K562 (cell line): ENCODE results near the gene RNLS. TPM values are rescaled to one million over a fixed set of nuclear protein-coding genes. Genes with fewer than 3 reads are reported as not detected.

Experiments
- ATAC-seq: fragments of 200-7000 bp; cut with Tn5 transposase; 3 replicates; pipeline ENCODE4 v1.9.1; 2020; ENCODE audit warnings: moderate library complexity
- BruUV-seq: library from RNA; stranded (reverse); fragments of 400-500 nt; replicated peaks from 2 replicates; lab custom pipeline; 2021; lab: Mats Ljungman, UMichigan
- CTCF ChIA-PET: fragments of 300-600 bp; formaldehyde crosslinking; extraction: SDS; loops from one replicate; lab custom pipeline; 2021; ENCODE audit warnings: low intra/inter-chr PET ratio; lab: Yijun Ruan, JAX
- POLR2A ChIA-PET: fragments of 300-600, 350-650 bp; sonication (Branson Sonifier 250); formaldehyde crosslinking; extraction: SDS; loops from one replicate; lab custom pipeline; 2021; ENCODE audit warnings: antibody characterized with exemption, inconsistent platforms; lab: Yijun Ruan, JAX
- DNase-seq, 4 experiments: peaks; one replicate each; pipeline versions ENCODE4 v3.0.0 to v3.0.0-alpha.2; 2011 to 2018; ENCODE audit warnings: low spot score in 3 of 4, mixed read lengths in 3 of 4; ENCODE audit errors: extremely low read depth in 1 of 4
- FAIRE-seq: peaks from 2 replicates; lab custom pipeline; 2011; peaks lifted over from hg19 to GRCh38; lab: Jason Lieb, UNC
- H2AFZ ChIP-seq: 2 replicates; pipeline ENCODE4 v1.6.0; 2011; ENCODE audit warnings: low read depth, low read length, control low read depth, inconsistent platforms
- H3K27ac ChIP-seq: fragments of 200-600 bp; 3 replicates; pipeline ENCODE4 v1.8.0; 2011; ENCODE audit warnings: low read depth, mild to moderate bottlenecking, control low read depth, inconsistent platforms, low read length, moderate library complexity, mixed read lengths; ENCODE audit errors: extremely low read depth
- H3K27me3 ChIP-seq, 2 experiments: fragments of 300-600 bp in 1 of 2; 2 replicates in 1 of 2; 3 replicates in 1 of 2; pipeline versions ENCODE4 v1.6.0 to v1.8.0; 2011; ENCODE audit warnings: inconsistent platforms in 2 of 2, low read length in 2 of 2, mild to moderate bottlenecking in 1 of 2, mixed read lengths in 1 of 2, moderate library complexity in 1 of 2; ENCODE audit not compliant: control insufficient read depth in 2 of 2, insufficient read depth in 2 of 2
- H3K36me3 ChIP-seq: fragments of 300-600 bp; 3 replicates; pipeline ENCODE4 v1.8.0; 2011; ENCODE audit warnings: mild to moderate bottlenecking, low read length, inconsistent platforms; ENCODE audit not compliant: control insufficient read depth, insufficient read depth
- H3K4me1 ChIP-seq, 2 experiments: fragments of 200-600 bp in 1 of 2; replicated peaks in 1 of 2; 2 replicates in 1 of 2; 3 replicates in 1 of 2; pipeline versions ENCODE4 v1.5.1 to v1.8.0; 2011; ENCODE audit warnings: inconsistent platforms in 2 of 2, low read length in 2 of 2, mild to moderate bottlenecking in 1 of 2, mixed read lengths in 1 of 2, moderate library complexity in 1 of 2; ENCODE audit not compliant: control insufficient read depth in 2 of 2, insufficient read depth in 2 of 2
- H3K4me2 ChIP-seq: 2 replicates; pipeline ENCODE4 v1.6.1; 2011; ENCODE audit warnings: low read length, control low read depth, inconsistent platforms, mixed read lengths; ENCODE audit not compliant: insufficient read depth
- H3K4me3 ChIP-seq: fragments of 200-600 bp; sonication (generic), shearing (Covaris generic); 2 replicates; pipeline ENCODE4 v1.5.1; 2016; ENCODE audit warnings: control low read depth, inconsistent platforms
- H3K79me2 ChIP-seq: fragments of 200-600 bp; 3 replicates; pipeline ENCODE4 v1.8.0; 2011; ENCODE audit warnings: low read length, inconsistent platforms; ENCODE audit not compliant: control insufficient read depth, insufficient read depth
- H3K9ac ChIP-seq, 2 experiments: 2 replicates each; pipeline versions ENCODE4 v1.6.0 to v1.6.1; 2011; ENCODE audit warnings: low read depth in 2 of 2, low read length in 2 of 2, control low read depth in 1 of 2, inconsistent platforms in 1 of 2, mild to moderate bottlenecking in 1 of 2, mixed read lengths in 1 of 2; ENCODE audit not compliant: insufficient read depth in 1 of 2
- H3K9me1 ChIP-seq: one replicate; pipeline ENCODE4 v1.6.0; 2011; ENCODE audit warnings: inconsistent platforms, mild to moderate bottlenecking, low read length, moderate library complexity; ENCODE audit not compliant: control insufficient read depth, insufficient read depth
- H3K9me3 ChIP-seq: replicated peaks from 2 replicates; pipeline ENCODE4 v1.5.1; 2011; ENCODE audit warnings: low read depth, low read length, inconsistent platforms; ENCODE audit not compliant: control insufficient read depth, insufficient read depth
- H4K20me1 ChIP-seq: replicated peaks from 2 replicates; pipeline ENCODE4 v1.6.1; 2011; ENCODE audit warnings: low read length, inconsistent platforms, mixed read lengths; ENCODE audit not compliant: control insufficient read depth, insufficient read depth
- EZH2 ChIP-seq: IDR thresholded peaks from 2 replicates; pipeline ENCODE4 v1.6.1; 2012; ENCODE audit warnings: low read depth, mild to moderate bottlenecking, inconsistent platforms, low read length, borderline replicate concordance
- HDAC3 ChIP-seq: fragments of 450-650 bp; IDR thresholded peaks from 2 replicates; pipeline ENCODE4 v1.6.1; 2018; ENCODE audit warnings: borderline replicate concordance, mild to moderate bottlenecking, moderate library complexity; ENCODE audit not compliant: partially characterized antibody
- MEF2D ChIP-seq: conservative IDR thresholded peaks from 2 replicates; pipeline ENCODE4 v1.6.1; 2016; ENCODE audit warnings: low read depth, missing genetic modification characterization, missing compliant biosample characterization
- NBN ChIP-seq: fragments of 450-650 bp; IDR thresholded peaks from 2 replicates; pipeline ENCODE4 v1.6.1; 2016; ENCODE audit warnings: low read depth, mild to moderate bottlenecking
- PHF20 ChIP-seq: fragments of 450-650 bp; IDR thresholded peaks from 2 replicates; pipeline ENCODE4 v1.6.1; 2018; ENCODE audit not compliant: partially characterized antibody
- PTRF ChIP-seq: fragments of 450-650 bp; IDR thresholded peaks from 2 replicates; pipeline ENCODE4 v1.6.1; 2016; ENCODE audit warnings: mild to moderate bottlenecking, missing genetic modification characterization, missing compliant biosample characterization
- SAFB2 ChIP-seq: fragments of 200-400 bp; formaldehyde crosslinking; IDR thresholded peaks from 2 replicates; pipeline ENCODE4 v1.6.1; 2018; ENCODE audit warnings: borderline replicate concordance, low read length, low read depth, moderate library complexity; ENCODE audit not compliant: severe bottlenecking
- SMARCA5 ChIP-seq: fragments of 450-650 bp; IDR thresholded peaks from 2 replicates; pipeline ENCODE4 v1.6.1; 2016
- SP2 ChIP-seq: IDR thresholded peaks from 2 replicates; pipeline ENCODE4 v1.6.1; 2011; ENCODE audit warnings: mild to moderate bottlenecking, low read depth, low read length, moderate library complexity; ENCODE audit not compliant: poor library complexity, severe bottlenecking; ENCODE audit errors: extremely low read depth
- ZNF140 ChIP-seq: fragments of 250-450 bp; sonication (Bioruptor Pico); IDR thresholded peaks from 2 replicates; pipeline ENCODE4 v1.8.0; 2021; ENCODE audit warnings: moderate library complexity, mild to moderate bottlenecking, inconsistent platforms
- ZNF77 ChIP-seq: fragments of 250-450 bp; sonication (Bioruptor Pico); IDR thresholded peaks from 2 replicates; pipeline ENCODE4 v1.5.0; 2020
- WGBS: fragments of 100-300 bp; shearing (Covaris generic); methylation state at CpG from one replicate; pipeline ENCODE4 v1.1.6; 2016; ENCODE audit warnings: low coverage, mixed read lengths; ENCODE audit not compliant: insufficient coverage; ENCODE audit errors: missing lambda C conversion rate; 5-methylcytosine and 5-hydroxymethylcytosine counted together
- in situ Hi-C: fragments of 300-500 bp; cut with MboI; formaldehyde crosslinking; loops from 4 replicates; pipeline ENCODE4 v1.15.0; 2018; ENCODE audit warnings: inconsistent platforms, mixed read lengths
- intact Hi-C: fragments of 100-400 bp; cut with micrococcal nuclease; formaldehyde crosslinking; loops from 2 replicates; pipeline ENCODE4 v1.14.2; 2022
- polyA plus RNA-seq, 8 experiments: library from polyadenylated mRNA; depleted of rRNA in 4 of 8; stranded (reverse) in 5 of 8; unstranded in 3 of 8; fragments of >200 nt; fragmentation: Nextera tagmentation in 2 of 8; fragmentation: Illumina TruSeq in 1 of 8; extraction: Ambion mirVana in 2 of 8; extraction: Trizol in 1 of 8; gene quantifications; 2 replicates each; pipeline versions ENCODE4 v1.2.1 to v1.2.3, GENCODE V29; 2011 to 2014; ENCODE audit warnings: inconsistent platforms in 1 of 8, missing spikeins in 1 of 8
- total RNA-seq, 7 experiments: library from RNA; depleted of rRNA in 6 of 7; stranded (reverse); fragments of >200 nt in 6 of 7; fragmentation: Illumina TruSeq in 2 of 7; extraction: Trizol in 2 of 7; gene quantifications; 2 replicates each; pipeline versions ENCODE4 v1.2.1 to v1.2.3, GENCODE V29; 2011 to 2021; ENCODE audit warnings: low replicate concordance in 1 of 7
- TF ChIP-seq, protein P1 (sequence below): fragments of 250-450 bp; sonication (Bioruptor Pico); IDR thresholded peaks from 2 replicates; pipeline ENCODE4 v1.8.0; 2022; ENCODE audit warnings: moderate library complexity, mild to moderate bottlenecking, inconsistent platforms
- TF ChIP-seq, protein P2 (sequence below), 2 experiments: IDR thresholded peaks; 2 replicates each; pipeline ENCODE4 v1.6.1; 2011; ENCODE audit warnings: borderline replicate concordance in 1 of 2, control low read depth in 1 of 2, low read depth in 1 of 2, low read length in 1 of 2, mild to moderate bottlenecking in 1 of 2, mixed read lengths in 1 of 2, moderate library complexity in 1 of 2; ENCODE audit not compliant: insufficient read depth in 1 of 2, insufficient read length in 1 of 2, poor library complexity in 1 of 2, severe bottlenecking in 1 of 2; ENCODE audit errors: extremely low read depth in 1 of 2
- TF ChIP-seq, protein P3 (sequence below): fragments of 150-350 bp; conservative IDR thresholded peaks from 2 replicates; pipeline ENCODE4 v1.6.1; 2014; ENCODE audit warnings: low read length
- TF ChIP-seq, protein P4 (sequence below): fragments of 250-450 bp; sonication (Bioruptor Pico); IDR thresholded peaks from 2 replicates; pipeline ENCODE4 v1.4.0; 2020; ENCODE audit warnings: mild to moderate bottlenecking, moderate library complexity

The RNLS gene
- total and polyA plus RNA-seq, 9 of the 15 experiments (the other 6 are each of a cell fraction or from before 2014, with no cell fraction given): 0.14 to 0.72 (median 0.41) TPM; not detected in 3

DNA sequence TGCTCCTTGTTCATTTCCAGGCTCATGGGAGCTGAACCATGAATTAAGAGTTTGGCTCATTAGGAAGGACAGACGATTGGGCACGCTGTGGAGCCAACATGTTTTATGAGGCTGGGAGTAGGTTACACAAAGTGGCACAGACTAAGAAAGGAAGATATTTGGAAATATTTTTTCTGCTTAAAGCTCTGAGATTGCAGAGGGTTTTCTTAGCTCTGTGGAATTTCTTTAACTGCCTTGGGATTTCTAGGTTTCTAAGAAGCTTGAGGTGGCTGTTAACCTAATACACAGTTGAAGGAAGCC is 344.6 kb downstream of the RNLS start:
- CTCF ChIA-PET: no interaction called here
- in situ Hi-C loops: no loop called here
- no peak for FAIRE-seq

More for the DNA sequence above, 344.6 kb downstream of the RNLS start:
- WGBS: 0% methylated on average over 2 of the region's 2 CpGs
- TF ChIP-seq, protein P1, sequence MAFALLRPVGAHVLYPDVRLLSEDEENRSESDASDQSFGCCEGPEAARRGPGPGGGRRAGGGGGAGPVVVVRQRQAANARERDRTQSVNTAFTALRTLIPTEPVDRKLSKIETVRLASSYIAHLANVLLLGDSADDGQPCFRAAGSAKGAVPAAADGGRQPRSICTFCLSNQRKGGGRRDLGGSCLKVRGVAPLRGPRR (CRISPR knock-in tag): no peak
- TF ChIP-seq SAFB2 (no peak), MEF2D (no peak), HDAC3 (no peak), SP2 (no peak), PHF20 (no peak), ZNF77 (CRISPR knock-in tag) (no peak), PTRF (tag) (no peak), EZH2 (no peak), NBN (no peak), SMARCA5 (no peak), ZNF140 (no peak)
- TF ChIP-seq, protein P2, sequence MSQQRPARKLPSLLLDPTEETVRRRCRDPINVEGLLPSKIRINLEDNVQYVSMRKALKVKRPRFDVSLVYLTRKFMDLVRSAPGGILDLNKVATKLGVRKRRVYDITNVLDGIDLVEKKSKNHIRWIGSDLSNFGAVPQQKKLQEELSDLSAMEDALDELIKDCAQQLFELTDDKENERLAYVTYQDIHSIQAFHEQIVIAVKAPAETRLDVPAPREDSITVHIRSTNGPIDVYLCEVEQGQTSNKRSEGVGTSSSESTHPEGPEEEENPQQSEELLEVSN (IDR thresholded peaks at IDR 0.05; ENCODE audit: borderline replicate concordance in 1 of 2, extremely low read depth in 1 of 2, insufficient read depth in 1 of 2, insufficient read length in 1 of 2, low read depth in 1 of 2, low read length in 1 of 2, poor library complexity in 1 of 2, severe bottlenecking in 1 of 2): no peak
- TF ChIP-seq, protein P3, sequence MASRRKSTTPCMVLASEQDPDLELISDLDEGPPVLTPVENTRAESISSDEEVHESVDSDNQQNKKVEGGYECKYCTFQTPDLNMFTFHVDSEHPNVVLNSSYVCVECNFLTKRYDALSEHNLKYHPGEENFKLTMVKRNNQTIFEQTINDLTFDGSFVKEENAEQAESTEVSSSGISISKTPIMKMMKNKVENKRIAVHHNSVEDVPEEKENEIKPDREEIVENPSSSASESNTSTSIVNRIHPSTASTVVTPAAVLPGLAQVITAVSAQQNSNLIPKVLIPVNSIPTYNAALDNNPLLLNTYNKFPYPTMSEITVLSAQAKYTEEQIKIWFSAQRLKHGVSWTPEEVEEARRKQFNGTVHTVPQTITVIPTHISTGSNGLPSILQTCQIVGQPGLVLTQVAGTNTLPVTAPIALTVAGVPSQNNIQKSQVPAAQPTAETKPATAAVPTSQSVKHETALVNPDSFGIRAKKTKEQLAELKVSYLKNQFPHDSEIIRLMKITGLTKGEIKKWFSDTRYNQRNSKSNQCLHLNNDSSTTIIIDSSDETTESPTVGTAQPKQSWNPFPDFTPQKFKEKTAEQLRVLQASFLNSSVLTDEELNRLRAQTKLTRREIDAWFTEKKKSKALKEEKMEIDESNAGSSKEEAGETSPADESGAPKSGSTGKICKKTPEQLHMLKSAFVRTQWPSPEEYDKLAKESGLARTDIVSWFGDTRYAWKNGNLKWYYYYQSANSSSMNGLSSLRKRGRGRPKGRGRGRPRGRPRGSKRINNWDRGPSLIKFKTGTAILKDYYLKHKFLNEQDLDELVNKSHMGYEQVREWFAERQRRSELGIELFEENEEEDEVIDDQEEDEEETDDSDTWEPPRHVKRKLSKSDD: no peak
- TF ChIP-seq, protein P4, sequence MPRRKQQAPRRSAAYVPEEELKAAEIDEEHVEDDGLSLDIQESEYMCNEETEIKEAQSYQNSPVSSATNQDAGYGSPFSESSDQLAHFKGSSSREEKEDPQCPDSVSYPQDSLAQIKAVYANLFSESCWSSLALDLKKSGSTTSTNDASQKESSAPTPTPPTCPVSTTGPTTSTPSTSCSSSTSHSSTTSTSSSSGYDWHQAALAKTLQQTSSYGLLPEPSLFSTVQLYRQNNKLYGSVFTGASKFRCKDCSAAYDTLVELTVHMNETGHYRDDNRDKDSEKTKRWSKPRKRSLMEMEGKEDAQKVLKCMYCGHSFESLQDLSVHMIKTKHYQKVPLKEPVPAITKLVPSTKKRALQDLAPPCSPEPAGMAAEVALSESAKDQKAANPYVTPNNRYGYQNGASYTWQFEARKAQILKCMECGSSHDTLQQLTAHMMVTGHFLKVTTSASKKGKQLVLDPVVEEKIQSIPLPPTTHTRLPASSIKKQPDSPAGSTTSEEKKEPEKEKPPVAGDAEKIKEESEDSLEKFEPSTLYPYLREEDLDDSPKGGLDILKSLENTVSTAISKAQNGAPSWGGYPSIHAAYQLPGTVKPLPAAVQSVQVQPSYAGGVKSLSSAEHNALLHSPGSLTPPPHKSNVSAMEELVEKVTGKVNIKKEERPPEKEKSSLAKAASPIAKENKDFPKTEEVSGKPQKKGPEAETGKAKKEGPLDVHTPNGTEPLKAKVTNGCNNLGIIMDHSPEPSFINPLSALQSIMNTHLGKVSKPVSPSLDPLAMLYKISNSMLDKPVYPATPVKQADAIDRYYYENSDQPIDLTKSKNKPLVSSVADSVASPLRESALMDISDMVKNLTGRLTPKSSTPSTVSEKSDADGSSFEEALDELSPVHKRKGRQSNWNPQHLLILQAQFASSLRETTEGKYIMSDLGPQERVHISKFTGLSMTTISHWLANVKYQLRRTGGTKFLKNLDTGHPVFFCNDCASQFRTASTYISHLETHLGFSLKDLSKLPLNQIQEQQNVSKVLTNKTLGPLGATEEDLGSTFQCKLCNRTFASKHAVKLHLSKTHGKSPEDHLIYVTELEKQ (CRISPR knock-in tag): no peak
- no peak overlapping the region for H3K27ac ChIP-seq
- H3K4me2 ChIP-seq: no peak overlapping the region
- no peak overlapping the region for H2AFZ ChIP-seq
- intact Hi-C loops: no loop called here
- no peaks in the 10 kb centered on the region for H3K36me3 ChIP-seq
- H3K9ac ChIP-seq: no peak overlapping the region
- no peaks in the 10 kb centered on the region for H3K4me1 ChIP-seq
- H3K9me1 ChIP-seq: no peaks in the 10 kb centered on the region
- H3K79me2 ChIP-seq: no peaks in the 10 kb centered on the region
- H3K27me3 ChIP-seq: no peaks in the 10 kb centered on the region
- no peaks in the 10 kb centered on the region for H4K20me1 ChIP-seq
- no peak overlapping the region for H3K4me3 ChIP-seq
- no peak for DNase-seq
- H3K9me3 ChIP-seq: no peaks in the 10 kb centered on the region
- POLR2A ChIA-PET: interaction anchor here (1.0 kb wide), 1 partner anchor 13 kb away, joined by 3 read pairs; no protein-coding TSS in a partner anchor
- no TSS peak for BruUV-seq
- ATAC-seq: no peak
